ENCODE data around the gene YPEL4. TPM values are rescaled to one million over a fixed set of nuclear protein-coding genes. Genes with fewer than 3 reads are reported as not detected.
"Not testable (repeated sequence)": the region's sequence is repeated elsewhere in the genome, so short reads cannot be mapped to it uniquely, and the experiment has no call there.

Gene YPEL4
- total RNA-seq, 1 donor from 2014 or later = 0.59 TPM

- no peak for DNase-seq (ENCODE audit: low spot score)
- intact Hi-C loops (cut with DNase I) = no loop called here
These were observed 3.0 kb upstream of the YPEL4 start for GRCh38 chr11:57652662-57653061.

- intact Hi-C loops (cut with DNase I); DNase-seq (ENCODE audit: low spot score): not testable (repeated sequence)
These were observed 2.5 kb upstream of the YPEL4 start for GRCh38 chr11:57652230-57652629.

GRCh38 chr11:57651408-57651807 is 1.7 kb upstream of the YPEL4 start:
- DNase-seq (ENCODE audit: low spot score) = no peak
- intact Hi-C loops (cut with DNase I) = no loop called here

DNA sequence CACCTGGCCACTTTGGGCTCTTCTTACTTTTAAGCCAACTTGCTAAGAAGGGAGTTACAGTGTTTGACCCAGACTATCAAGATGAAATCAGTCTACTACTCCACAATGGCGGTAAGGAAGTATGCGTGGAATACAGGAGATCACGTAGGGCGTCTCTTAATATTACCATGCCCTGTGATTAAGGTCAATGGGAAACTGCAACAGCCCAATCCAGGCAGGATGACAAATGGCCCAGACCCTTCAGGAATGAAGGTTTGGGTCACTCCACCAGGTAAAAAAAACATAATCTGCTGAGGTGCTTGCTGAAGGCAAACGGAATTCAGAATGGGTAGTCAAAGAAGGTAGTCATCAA is 1.0 kb upstream of the YPEL4 start:
- intact Hi-C loops (cut with DNase I) = no loop called here
- DNase-seq (ENCODE audit: low spot score) = no peak

DNA sequence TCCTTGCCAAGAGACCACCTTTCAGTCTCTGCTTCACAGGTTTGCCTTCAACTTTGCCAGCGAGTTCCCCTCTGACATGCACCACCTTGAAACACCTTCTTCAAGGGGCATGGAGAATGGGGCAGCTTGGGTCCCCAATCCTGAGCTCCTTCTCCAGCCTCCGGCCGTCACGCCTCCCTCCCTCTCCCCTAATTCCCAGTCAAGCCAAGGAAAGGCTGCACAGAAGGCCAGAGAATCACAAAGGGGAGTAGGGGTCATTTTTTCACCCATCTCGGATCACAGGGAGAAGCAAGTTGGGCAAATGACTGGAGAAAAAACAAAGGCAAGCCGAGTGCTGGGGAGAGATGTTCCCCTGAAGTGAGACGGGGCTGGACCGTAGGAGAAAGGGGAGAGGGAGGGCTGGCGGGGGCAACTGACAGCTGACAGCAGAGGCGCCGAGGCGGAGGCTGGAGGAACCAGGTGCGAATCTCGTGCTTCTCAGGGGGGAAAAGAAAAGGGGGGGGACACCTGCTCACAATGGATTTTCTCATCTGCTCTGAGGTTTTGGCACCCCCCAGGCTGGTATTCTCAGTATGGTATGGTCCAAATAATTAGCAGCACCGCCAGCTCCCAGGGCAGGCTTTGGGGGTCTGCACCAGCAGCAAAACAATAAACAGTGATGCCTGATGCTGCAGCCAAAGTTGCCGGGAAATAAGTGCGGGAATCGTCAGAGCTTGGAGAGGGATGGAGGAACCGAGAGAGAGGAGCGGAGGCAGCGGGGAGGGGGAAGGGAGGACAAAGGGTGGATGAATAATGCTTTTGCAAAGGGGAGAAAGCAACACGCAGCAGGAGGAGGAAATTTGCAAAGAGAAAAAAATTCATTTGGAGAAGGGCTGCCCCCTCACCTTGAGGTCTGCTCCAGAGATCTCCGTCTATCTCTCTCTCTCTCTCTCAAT is 644 bp downstream of the YPEL4 start:
- no peak for DNase-seq (ENCODE audit: low spot score)
- intact Hi-C loops (cut with DNase I) = loop anchor here (5.0 to 10.0 kb wide), 2 partner anchors 154 to 302 kb away; no protein-coding TSS in a partner anchor

DNA sequence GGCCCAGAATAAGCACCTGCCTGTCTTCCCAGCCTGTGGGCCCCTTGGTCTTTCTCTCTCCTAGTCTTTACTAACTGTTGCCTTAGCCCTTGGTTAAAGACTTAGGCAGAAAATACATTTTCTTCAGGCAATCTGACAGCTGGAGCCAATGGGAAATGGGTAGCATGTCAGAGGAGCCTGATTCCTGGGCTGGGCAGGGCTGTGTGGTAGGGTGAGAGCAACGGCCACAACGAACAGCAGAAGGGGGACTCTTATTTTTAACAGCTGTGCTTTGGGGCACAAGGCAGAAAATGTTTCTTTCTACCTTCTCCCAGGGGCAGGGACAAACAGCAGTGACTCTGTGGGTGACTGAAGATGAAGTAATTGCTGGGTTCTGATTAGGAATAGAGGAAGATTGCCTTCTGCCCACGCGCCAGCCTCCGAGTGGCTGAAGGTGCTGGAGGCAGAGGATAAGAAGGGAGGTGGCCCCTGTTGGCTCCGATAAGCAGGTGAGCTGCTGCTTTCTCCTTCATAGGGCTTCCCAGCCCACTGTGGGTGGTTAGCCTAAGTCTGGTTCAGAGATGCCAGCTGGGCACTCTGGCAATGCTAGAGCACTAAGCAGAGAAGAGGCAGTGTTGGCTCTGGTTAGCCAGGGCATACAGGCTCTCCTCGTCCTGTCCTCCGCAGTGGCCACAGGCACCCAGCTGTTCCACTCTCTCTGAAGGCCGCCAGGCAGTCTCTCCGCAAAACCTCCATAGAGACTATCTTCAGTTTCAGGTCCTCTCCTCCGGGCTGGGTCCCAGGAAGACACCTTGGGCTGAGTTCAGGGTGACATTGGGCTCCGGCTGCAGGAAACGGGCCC is 1.5 kb downstream of the YPEL4 start:
- no peak for DNase-seq (ENCODE audit: low spot score)
- intact Hi-C loops (cut with DNase I) = loop anchor here (5.0 to 10.0 kb wide), 2 partner anchors 153 to 301 kb away; no protein-coding TSS in a partner anchor

DNA sequence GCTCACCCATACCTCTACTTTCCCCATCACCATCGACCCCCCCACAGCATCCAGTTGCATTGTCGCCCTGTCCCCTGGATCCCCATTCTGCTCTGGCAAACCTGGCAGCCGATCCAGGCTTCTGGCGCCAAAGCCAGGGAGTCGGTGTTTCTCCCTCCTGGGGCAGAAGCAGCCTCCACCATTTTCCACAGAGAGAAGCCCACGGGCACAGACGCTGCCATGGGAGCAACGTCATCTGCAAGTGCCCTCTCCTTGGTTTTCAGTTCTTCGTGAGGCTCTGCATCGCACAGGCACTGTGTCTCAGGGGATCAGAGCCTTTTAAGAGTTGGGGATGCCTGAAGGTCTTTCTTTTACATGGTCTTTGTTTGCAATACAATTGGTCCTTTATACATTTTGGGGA is 2.3 kb downstream of the YPEL4 start:
- intact Hi-C loops (cut with DNase I) = loop anchor here (5.0 to 10.0 kb wide), 2 partner anchors 153 to 300 kb away; no protein-coding TSS in a partner anchor
- DNase-seq (ENCODE audit: low spot score) = no peak

DNA sequence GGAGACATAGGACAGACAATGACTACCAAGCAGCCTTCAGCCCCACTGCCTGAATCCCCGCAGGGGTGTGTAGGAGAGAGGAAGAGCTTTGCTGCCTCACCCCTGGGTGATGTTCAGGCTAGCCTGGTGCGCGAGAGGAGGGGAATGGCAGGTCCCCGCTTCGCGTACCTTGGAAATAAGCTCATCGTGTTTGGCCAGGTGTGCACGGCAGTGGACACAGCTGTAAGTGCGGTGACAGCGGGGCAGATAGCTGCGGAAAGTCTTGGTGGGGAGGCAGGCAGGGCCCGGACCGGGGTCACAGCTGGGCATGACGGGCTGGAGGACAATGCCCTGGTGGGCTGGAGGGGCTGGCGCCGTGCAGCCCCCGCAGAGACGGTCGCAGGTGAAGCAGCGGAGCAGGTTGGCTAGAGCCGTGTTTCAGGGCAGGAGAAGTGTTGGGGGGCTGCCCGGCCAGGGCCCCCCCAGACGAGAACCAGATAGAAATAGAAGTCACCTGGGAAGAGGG is 2.9 kb downstream of the YPEL4 start:
- intact Hi-C loops (cut with DNase I) = loop anchor here (5.0 to 10.0 kb wide), 2 partner anchors 152 to 300 kb away; no protein-coding TSS in a partner anchor

GRCh38 chr11:57646194-57646798 is 3.4 kb downstream of the YPEL4 start:
- intact Hi-C loops (cut with DNase I) = loop anchor here (5.0 to 10.0 kb wide), 2 partner anchors 151 to 299 kb away; no protein-coding TSS in a partner anchor
- DNase-seq (ENCODE audit: low spot score) = peak; percentile 43

More for the DNA sequence above, 2.9 kb downstream of the YPEL4 start:
- DNase-seq (ENCODE audit: low spot score) = no peak

DNA sequence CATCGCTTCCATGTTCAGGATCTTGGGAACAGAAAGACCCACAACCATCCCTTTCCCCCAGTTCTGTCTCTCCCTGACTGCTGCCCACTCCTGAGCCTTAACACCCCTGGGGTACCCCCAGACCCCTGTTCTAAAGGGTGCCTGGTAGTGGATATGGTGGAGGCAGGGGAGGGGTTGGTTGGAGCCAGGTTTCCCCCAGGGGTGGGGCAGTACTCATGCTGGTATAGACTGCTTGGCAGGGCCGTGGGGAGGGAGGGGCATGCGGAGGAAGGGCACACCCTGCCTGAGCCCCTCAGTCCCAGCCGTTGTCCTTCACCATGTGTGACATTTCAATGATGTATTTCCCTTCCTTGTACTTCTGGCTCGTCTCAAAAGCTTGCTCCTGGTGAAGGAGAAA is 4.0 kb downstream of the YPEL4 start:
- DNase-seq (ENCODE audit: low spot score) = peak; percentile 50
- intact Hi-C loops (cut with DNase I) = loop anchor here (5.0 to 10.0 kb wide), 2 partner anchors 151 to 298 kb away; no protein-coding TSS in a partner anchor

GRCh38 chr11:57644748-57645688 is 4.7 kb downstream of the YPEL4 start:
- DNase-seq (ENCODE audit: low spot score) = peak; percentile 88

DNA sequence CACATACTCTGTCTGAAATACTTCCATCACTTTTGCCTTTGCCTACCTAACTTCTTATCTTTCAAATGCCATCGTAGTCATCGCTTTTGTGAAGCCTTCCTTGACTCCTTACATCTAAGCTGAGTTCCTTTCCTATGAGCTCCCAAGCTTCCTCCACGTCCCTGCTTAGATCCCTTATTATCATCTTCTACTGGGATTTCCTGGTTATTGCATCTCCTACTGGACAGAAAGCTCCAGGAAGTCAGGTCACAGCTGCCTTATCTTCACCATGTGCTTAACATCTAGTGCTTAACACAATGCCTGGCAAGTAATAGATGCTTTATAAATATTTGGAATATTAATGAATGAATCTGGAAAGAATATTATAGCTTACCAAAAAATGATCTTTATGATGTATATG is 5.9 kb downstream of the YPEL4 start:
- no peak for DNase-seq (ENCODE audit: low spot score)
- intact Hi-C loops (cut with DNase I) = loop anchor here (1.0 to 10.0 kb wide), 3 partner anchors 76 to 187 kb away; no protein-coding TSS in a partner anchor

More at GRCh38 chr11:57644748-57645688, 4.7 kb downstream of the YPEL4 start:
- intact Hi-C loops (cut with DNase I) = loop anchor here (1.0 to 10.0 kb wide), 4 partner anchors 77 to 298 kb away; no protein-coding TSS in a partner anchor

DNA sequence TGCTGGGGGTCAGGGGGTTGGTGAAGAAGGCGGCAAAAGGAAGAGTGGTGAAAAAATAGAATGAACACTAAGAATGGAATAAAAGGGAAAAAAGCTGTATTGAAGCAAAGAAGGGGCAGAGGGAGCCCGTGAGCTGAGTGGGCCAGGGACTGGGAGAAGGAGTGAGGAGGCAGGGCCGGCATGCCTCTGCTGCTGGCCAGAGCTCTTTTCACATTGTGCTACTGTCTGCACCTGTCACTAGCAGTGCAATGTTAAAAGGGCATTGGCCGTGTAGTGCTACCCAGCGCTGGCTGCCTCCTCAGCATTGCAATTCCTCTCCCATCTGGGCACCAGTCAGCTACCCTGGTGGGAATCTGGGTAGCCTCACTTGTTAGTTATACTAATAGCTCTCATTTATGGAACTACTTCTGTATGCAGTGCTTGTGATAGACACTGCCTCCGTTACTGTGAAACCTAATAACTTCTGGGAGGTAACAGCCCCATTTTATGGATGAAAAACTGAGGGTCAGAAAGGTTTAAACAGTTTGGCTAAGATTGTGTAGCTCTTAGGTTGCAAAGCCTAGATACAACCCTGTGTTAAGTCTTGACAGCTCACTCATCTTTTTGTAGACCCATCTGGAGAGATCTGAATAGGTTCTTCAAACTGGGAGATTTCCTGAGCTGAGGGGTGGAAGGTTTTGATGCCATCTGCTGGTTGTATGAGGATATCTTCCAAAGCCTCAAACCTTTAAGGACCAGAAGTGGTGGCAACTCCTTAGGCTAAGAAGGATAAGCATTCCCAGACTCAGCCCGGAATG is 8.5 kb downstream of the YPEL4 start:
- DNase-seq (ENCODE audit: low spot score) = peak; percentile 65
- intact Hi-C loops (cut with DNase I) = loop anchor here (5.0 to 10.0 kb wide), 2 partner anchors 146 to 184 kb away; no protein-coding TSS in a partner anchor

GRCh38 chr11:57640068-57640800 is 9.5 kb downstream of the YPEL4 start:
- DNase-seq (ENCODE audit: low spot score) = peak; percentile 44
- intact Hi-C loops (cut with DNase I) = loop anchor here (5.0 to 10.0 kb wide), 2 partner anchors 145 to 183 kb away; no protein-coding TSS in a partner anchor

DNA sequence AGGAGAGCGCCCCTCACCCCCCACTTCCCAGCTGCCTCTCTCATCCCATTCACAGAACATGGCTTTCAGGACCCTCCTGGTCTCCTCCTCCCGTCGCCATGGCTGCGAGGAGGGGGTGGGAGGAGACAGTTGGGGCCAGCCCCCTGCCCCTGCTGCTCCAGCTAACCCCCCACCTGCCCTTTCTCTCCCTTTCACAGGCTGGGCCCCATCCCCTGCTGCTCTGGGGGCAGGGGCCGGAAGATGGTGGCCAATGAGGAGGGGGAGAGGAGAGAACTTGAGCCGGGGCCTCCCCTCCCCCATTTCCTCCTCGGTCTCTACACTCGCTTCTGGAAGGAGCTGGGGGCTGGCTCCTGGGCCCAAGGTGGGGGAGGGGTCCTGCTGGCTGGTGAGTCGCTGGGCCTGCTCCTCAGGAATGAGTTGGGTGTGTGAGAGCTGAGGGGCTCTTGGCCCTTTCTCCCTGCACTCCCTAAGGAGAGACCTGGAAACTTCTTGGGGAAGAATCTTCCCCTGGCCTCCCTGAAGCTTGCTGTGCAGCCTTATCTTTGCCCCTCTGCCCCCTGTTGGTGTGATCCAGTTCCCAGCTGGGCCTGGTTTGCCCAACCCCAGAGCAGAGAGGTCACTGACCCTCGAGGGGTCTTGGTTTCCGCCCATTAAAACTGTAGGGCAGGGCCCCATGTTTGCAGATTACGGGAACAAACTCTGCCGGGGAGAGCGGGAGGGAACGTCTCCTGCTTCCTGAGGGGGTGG is 10.2 kb downstream of the YPEL4 start:
- no peak for DNase-seq (ENCODE audit: low spot score)
- intact Hi-C loops (cut with DNase I) = loop anchor here (5.0 to 10.0 kb wide), 2 partner anchors 145 to 182 kb away; no protein-coding TSS in a partner anchor

Data from cardiac septum (tissue), 1 donor.